Endothelial cell of umbilical vein (primary cell): Measurements from ENCODE around the gene TRIP11.

Experiments
- CTCF ChIP-seq, 2 donors: IDR thresholded peaks; 1 replicate in 1 of 2; 2 replicates in 1 of 2; pipeline ENCODE4 v1.5.1; 2011; ENCODE audit warnings: low read length in 2 of 2, mild to moderate bottlenecking in 2 of 2, moderate library complexity in 2 of 2, control low read depth in 1 of 2, inconsistent platforms in 1 of 2, low read depth in 1 of 2; ENCODE audit not compliant: insufficient read depth in 1 of 2; ENCODE audit errors: extremely low read depth in 1 of 2
- EZH2 ChIP-seq: IDR thresholded peaks from 2 replicates; pipeline ENCODE4 v1.6.1; 2012; ENCODE audit warnings: borderline replicate concordance, low read depth, mild to moderate bottlenecking, moderate library complexity, low read length, inconsistent platforms; ENCODE audit not compliant: severe bottlenecking
- FOS ChIP-seq: IDR thresholded peaks from 2 replicates; pipeline ENCODE4 v1.6.1; 2011; ENCODE audit warnings: mild to moderate bottlenecking, low read length, moderate library complexity, borderline replicate concordance; ENCODE audit not compliant: insufficient read depth
- GATA2 ChIP-seq: IDR thresholded peaks from 2 replicates; pipeline ENCODE4 v1.7.0; 2011; ENCODE audit warnings: low read depth, mild to moderate bottlenecking, moderate library complexity, mixed read lengths, low read length; ENCODE audit not compliant: insufficient read length, insufficient read depth
- JUN ChIP-seq: IDR thresholded peaks from 2 replicates; pipeline ENCODE4 v1.6.1; 2011; ENCODE audit warnings: borderline replicate concordance, low read depth; ENCODE audit not compliant: insufficient read length, insufficient read depth
- POLR2A ChIP-seq: IDR thresholded peaks from 2 replicates; pipeline ENCODE4 v1.6.1; 2012; ENCODE audit warnings: low read depth, mild to moderate bottlenecking, control low read depth, low read length
- POLR2AphosphoS5 ChIP-seq: IDR thresholded peaks from 2 replicates; pipeline ENCODE4 v1.6.1; 2012; ENCODE audit warnings: low read depth, mild to moderate bottlenecking, control low read depth, low read length, moderate library complexity; ENCODE audit not compliant: insufficient read depth
- TF ChIP-seq, protein P1 (sequence below): IDR thresholded peaks from 2 replicates; pipeline ENCODE4 v1.6.1; 2011; ENCODE audit not compliant: insufficient read depth, insufficient read length

DNA sequence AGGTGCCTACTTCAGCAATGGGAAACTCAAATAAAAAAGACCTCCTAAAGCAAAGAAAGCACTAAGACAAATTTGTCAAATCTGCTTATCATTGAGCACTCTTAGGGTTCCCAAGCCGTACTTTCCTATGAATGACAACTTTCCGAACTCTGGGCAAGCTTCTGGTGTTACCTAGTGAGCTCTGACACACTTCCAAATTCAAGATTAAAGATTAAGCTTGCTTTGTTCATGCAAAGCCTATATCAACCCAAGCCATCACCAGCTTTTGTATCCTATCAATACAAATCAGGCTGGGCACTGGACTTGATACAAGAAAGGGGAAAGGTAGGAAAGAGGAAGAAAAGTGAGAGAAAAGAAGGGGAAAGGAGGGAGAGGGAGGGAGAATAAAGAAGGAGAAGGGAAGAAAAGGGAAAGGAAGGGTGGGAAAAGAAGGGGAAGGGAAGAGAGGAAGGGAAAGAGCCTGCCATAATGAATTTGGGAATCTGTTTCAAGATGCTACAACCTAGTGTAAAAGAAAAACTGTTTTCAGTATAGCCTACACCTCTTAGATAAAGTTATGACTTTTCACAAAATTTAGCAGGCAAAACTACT lies 68.6 kb downstream of the TRIP11 start:
- no peak for TF ChIP-seq POLR2AphosphoS5
- TF ChIP-seq CTCF (IDR thresholded peaks at IDR 0.05; ENCODE audit: extremely low read depth in 1 of 2, insufficient read depth in 1 of 2, low read depth in 1 of 2, low read length in 2 of 2) = no peak
- TF ChIP-seq POLR2A = no peak
- no peak for TF ChIP-seq JUN
- no peak for TF ChIP-seq GATA2
- no peak for TF ChIP-seq EZH2
- TF ChIP-seq, protein P1, sequence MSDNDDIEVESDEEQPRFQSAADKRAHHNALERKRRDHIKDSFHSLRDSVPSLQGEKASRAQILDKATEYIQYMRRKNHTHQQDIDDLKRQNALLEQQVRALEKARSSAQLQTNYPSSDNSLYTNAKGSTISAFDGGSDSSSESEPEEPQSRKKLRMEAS = no peak
- TF ChIP-seq FOS = no peak
